BJ (cell line): ENCODE data around the gene LRRC74A. TPM values are rescaled to one million over a fixed set of nuclear protein-coding genes. Genes with fewer than 3 reads are reported as not detected.
"Not testable (repeated sequence)": the region's sequence is repeated elsewhere in the genome, so short reads cannot be mapped to it uniquely, and the experiment has no call there.

ENCODE experiments used
- CTCF ChIA-PET: fragments of 350-600 bp; formaldehyde crosslinking; extraction: SDS; loops from one replicate; lab custom pipeline; 2021; ENCODE audit warnings: antibody characterized with exemption, inconsistent platforms; lab: Yijun Ruan, JAX
- POLR2A ChIA-PET: fragments of 300-600 bp; sonication (Branson Sonifier 250); formaldehyde crosslinking; extraction: SDS; loops from one replicate; lab custom pipeline; 2021; ENCODE audit warnings: antibody characterized with exemption; lab: Charles Lee
- DNase-seq: peaks from one replicate; pipeline ENCODE4 v3.0.0-alpha.2; 2011; ENCODE audit warnings: low read depth
- H3K27me3 ChIP-seq: 2 replicates; pipeline ENCODE4 v1.6.0; 2011; ENCODE audit warnings: low read length; ENCODE audit not compliant: control insufficient read depth, insufficient read depth
- H3K36me3 ChIP-seq: 2 replicates; pipeline ENCODE4 v1.5.1; 2011; ENCODE audit warnings: low read length; ENCODE audit not compliant: control insufficient read depth, insufficient read depth
- H3K4me3 ChIP-seq: 2 replicates; pipeline ENCODE4 v1.5.1; 2011; ENCODE audit warnings: low read depth, mild to moderate bottlenecking, control low read depth, low read length
- polyA plus RNA-seq: library from polyadenylated mRNA; depleted of rRNA; stranded (reverse); fragments of >200 nt; gene quantifications from 2 replicates; pipeline ENCODE4 v1.2.3, GENCODE V29; 2011
- TF ChIP-seq, protein P1 (sequence below): IDR thresholded peaks from 2 replicates; pipeline ENCODE4 v1.5.1; 2011; ENCODE audit warnings: low read depth, mild to moderate bottlenecking, control low read depth, inconsistent platforms, low read length, moderate library complexity; ENCODE audit not compliant: insufficient read depth

LRRC74A gene
- polyA plus RNA-seq, 1 experiment: not detected

DNA sequence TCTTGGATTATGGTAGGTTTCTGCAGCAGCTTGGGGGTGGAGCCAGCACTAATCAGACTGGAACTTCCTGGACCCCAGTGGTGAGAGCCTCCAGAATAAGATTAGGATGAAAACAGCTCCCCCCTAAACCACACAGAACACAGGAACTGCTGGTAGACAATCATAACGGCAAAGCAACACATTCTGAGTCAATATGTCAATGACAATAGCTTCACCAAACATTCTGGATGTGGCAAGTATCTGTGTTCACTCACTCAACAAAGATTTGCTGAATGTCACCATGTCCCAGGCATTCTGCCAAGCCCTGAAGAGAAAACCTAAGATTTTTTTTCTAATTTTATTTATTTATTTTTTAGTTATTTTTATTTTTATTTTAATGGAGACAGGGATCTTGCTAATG lies 65.2 kb downstream of the LRRC74A start:
- H3K4me3 ChIP-seq: no peak overlapping the region
- DNase-seq: no peak
- CTCF ChIA-PET: interaction anchor here (0.8 to 7.7 kb wide), 4 partner anchors 9 to 179 kb away, joined by 3 to 60 read pairs (median 3); no protein-coding TSS in a partner anchor
- TF ChIP-seq, protein P1, sequence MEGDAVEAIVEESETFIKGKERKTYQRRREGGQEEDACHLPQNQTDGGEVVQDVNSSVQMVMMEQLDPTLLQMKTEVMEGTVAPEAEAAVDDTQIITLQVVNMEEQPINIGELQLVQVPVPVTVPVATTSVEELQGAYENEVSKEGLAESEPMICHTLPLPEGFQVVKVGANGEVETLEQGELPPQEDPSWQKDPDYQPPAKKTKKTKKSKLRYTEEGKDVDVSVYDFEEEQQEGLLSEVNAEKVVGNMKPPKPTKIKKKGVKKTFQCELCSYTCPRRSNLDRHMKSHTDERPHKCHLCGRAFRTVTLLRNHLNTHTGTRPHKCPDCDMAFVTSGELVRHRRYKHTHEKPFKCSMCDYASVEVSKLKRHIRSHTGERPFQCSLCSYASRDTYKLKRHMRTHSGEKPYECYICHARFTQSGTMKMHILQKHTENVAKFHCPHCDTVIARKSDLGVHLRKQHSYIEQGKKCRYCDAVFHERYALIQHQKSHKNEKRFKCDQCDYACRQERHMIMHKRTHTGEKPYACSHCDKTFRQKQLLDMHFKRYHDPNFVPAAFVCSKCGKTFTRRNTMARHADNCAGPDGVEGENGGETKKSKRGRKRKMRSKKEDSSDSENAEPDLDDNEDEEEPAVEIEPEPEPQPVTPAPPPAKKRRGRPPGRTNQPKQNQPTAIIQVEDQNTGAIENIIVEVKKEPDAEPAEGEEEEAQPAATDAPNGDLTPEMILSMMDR: no peak
- POLR2A ChIA-PET: no interaction called here
- no peaks in the 10 kb centered on the region for H3K27me3 ChIP-seq
- no peaks in the 10 kb centered on the region for H3K36me3 ChIP-seq

- CTCF ChIA-PET: interaction anchor here (2.2 kb wide), 1 partner anchor 19 kb away, joined by 7 read pairs; no protein-coding TSS in a partner anchor
- no peaks in the 10 kb centered on the region for H3K36me3 ChIP-seq
- H3K4me3 ChIP-seq: no peak overlapping the region
- POLR2A ChIA-PET: no interaction called here
- no peaks in the 10 kb centered on the region for H3K27me3 ChIP-seq
- no peak for DNase-seq
- TF ChIP-seq, protein P1: no peak
Observed at GRCh38 chr14:76894308-76894707, 68.1 kb downstream of the LRRC74A start.

DNA sequence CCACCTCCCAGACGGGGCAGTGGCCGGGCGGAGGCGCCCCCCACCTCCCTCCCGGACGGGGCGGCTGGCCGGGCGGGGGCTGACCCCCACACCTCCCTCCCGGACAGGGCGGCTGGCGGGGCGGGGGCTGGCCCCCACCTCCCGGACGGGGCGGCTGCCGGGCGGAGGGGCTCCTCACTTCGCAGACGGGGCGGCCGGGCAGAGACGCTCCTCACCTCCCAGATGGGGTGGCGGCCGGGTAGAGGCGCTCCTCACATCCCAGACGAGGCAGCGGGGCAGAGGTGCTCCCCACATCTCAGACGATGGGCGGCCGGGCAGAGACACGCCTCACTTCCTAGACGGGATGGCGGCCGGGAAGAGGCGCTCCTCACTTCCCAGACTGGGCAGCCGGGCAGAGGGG lies 71.8 kb downstream of the LRRC74A start:
- H3K4me3 ChIP-seq, H3K27me3 ChIP-seq, POLR2A ChIA-PET, H3K36me3 ChIP-seq, DNase-seq: not testable (repeated sequence)
- CTCF ChIA-PET: interaction anchor here (4.9 kb wide), 1 partner anchor 172 kb away, joined by 35 read pairs; no protein-coding TSS in a partner anchor

DNA sequence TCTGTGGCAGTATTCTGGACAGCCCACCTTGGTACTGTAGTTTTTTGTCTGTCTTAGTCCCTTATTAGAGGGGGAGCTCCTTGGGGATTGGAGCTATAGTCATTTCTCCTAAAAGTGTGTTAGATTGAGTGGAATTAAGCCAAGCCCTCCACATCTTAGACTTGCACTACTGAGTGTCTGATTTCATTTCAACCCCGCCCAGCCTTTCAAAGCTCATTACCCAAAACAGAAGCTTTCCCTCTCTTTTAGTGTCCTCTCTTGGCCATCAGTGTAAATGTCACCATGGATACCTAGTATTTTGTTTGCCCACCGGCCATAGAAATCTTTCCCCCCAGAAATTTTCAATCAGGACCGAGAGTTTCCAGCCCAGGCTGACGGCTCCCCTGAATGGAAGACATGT lies 74.5 kb downstream of the LRRC74A start:
- DNase-seq: no peak

GRCh38 chr14:76901171-76902055 lies 75.2 kb downstream of the LRRC74A start:
- CTCF ChIA-PET: interaction anchor here (0.6 to 7.2 kb wide), 6 partner anchors 13 to 168 kb away, joined by 3 to 66 read pairs (median 6); no protein-coding TSS in a partner anchor
- no peaks in the 10 kb centered on the region for H3K36me3 ChIP-seq
- TF ChIP-seq, protein P1: no peak
- POLR2A ChIA-PET: no interaction called here
- no peak overlapping the region for H3K4me3 ChIP-seq
- DNase-seq: no peak
- no peaks in the 10 kb centered on the region for H3K27me3 ChIP-seq

More for the DNA sequence above, 74.5 kb downstream of the LRRC74A start:
- TF ChIP-seq, protein P1: no peak
- CTCF ChIA-PET: interaction anchor here (0.6 to 7.2 kb wide), 5 partner anchors 13 to 169 kb away, joined by 3 to 66 read pairs (median 7); no protein-coding TSS in a partner anchor
- H3K27me3 ChIP-seq: no peaks in the 10 kb centered on the region
- no peaks in the 10 kb centered on the region for H3K36me3 ChIP-seq
- H3K4me3 ChIP-seq: no peak overlapping the region
- POLR2A ChIA-PET: no interaction called here
